Myocyte (in vitro differentiated cells): ENCODE data around the gene NR1H2. TPM values are rescaled to one million over a fixed set of nuclear protein-coding genes. Genes with fewer than 3 reads are reported as not detected.
A peak's percentile ranks its signal among the peaks of the same experiment; 100 is the strongest.

Experiments
- DNase-seq: peaks from one replicate; pipeline ENCODE4 v3.0.0-alpha.2; 2012; ENCODE audit warnings: low read depth
- total RNA-seq: library from RNA; depleted of rRNA; stranded (reverse); fragments of >200 nt; gene quantifications from 2 replicates; pipeline ENCODE4 v1.2.3, GENCODE V29; 2014

NR1H2 gene
- total RNA-seq, 1 donor from 2014 or later, result 70.3 TPM

GRCh38 chr19:50401605-50402450, 25.6 kb downstream of the NR1H2 start:
- DNase-seq, result no peak

- DNase-seq, result no peak
Observed at GRCh38 chr19:50402544-50403301, 26.5 kb downstream of the NR1H2 start.

GRCh38 chr19:50406156-50406820, 30.0 kb downstream of the NR1H2 start:
- DNase-seq, result no peak

DNA sequence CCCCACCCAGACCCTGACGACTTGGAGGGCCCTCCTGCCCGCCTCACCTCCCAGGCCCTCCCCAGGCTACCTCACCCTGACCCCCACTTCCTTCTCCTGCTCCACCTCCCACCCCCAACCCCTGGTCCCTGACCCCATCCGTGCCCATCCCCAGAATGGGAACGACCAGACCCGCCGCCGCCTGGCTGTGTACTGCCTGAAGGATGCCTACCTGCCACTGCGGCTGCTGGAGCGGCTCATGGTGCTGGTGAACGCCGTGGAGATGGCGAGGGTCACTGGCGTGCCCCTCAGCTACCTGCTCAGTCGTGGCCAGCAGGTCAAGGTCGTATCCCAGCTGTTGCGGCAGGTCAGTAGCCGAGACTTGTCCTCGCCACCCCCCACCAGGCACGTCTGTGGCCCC, 30.6 kb downstream of the NR1H2 start:
- no peak for DNase-seq

- no peak for DNase-seq
Observed at GRCh38 chr19:50409347-50409746, 33.1 kb downstream of the NR1H2 start.

GRCh38 chr19:50410109-50410508, 33.9 kb downstream of the NR1H2 start:
- DNase-seq, result no peak

DNA sequence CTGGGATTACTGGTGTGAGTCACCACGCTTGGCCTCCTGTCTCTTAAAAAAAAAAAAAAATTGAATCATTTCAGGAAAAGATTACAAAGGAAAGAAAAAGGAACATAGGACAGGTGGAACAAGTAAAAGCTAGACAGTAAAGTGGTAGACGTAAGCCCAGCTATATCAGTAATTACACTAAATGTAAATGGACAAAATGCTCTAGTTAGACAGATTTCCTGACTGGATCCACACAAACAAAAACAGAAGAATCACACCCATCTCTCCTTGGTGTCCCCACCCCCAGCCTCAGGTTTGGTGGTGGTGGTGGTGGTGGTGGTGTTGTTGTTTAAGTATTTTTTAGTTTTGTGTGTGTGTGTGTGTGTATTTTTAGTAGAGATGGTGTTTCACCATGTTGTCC, 36.2 kb downstream of the NR1H2 start:
- DNase-seq, result no peak

- DNase-seq, result no peak
Observed at GRCh38 chr19:50413096-50413495, 36.8 kb downstream of the NR1H2 start.

DNA sequence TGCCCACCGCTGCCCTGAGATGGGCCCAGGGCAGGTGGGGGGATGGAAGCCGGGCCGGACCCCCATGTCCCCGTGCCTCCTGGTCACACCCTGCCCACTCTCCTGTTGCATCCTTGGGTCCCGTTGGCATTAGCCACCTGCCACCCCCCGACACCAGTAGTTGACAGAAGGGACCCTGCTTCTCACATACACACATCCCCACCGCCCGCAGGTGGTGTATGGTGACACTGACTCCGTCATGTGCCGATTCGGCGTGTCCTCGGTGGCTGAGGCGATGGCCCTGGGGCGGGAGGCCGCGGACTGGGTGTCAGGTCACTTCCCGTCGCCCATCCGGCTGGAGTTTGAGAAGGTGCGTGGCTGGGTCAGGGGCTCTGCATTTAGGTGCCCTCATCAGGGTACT, 37.3 kb downstream of the NR1H2 start:
- DNase-seq, result no peak

DNA sequence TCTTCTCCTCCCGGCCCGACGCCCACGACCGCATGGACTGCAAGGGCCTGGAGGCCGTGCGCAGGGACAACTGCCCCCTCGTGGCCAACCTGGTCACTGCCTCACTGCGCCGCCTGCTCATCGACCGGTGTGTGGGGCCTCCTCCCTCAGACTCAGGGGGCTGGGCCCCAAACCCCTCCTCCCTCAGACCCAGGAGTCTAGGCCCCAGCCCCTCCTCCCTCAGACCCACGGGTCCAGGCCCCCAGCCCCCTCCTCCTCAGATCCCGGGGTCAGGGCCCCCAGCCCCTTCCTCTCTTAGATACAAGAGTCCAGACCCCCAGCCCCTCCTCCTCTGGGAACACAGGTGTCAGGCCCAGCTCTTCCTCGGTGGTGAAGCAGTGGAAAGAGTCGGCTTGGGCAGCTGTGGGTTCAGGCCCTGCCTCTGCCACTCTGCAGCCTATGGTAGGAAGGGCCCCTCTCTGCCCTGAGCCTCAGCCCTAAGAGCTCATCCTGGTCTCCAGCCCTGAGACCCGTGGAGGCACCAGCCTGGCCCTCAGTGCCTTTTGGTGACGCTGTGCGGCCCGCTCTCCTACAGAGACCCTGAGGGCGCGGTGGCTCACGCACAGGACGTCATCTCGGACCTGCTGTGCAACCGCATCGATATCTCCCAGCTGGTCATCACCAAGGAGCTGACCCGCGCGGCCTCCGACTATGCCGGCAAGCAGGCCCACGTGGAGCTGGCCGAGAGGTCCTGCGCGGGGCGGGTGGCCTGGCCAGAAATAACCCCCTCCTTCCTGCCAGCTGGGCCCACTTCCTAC, 38.8 kb downstream of the NR1H2 start:
- no peak for DNase-seq

- no peak for DNase-seq
Observed at GRCh38 chr19:50415661-50416033, 39.4 kb downstream of the NR1H2 start.

DNA sequence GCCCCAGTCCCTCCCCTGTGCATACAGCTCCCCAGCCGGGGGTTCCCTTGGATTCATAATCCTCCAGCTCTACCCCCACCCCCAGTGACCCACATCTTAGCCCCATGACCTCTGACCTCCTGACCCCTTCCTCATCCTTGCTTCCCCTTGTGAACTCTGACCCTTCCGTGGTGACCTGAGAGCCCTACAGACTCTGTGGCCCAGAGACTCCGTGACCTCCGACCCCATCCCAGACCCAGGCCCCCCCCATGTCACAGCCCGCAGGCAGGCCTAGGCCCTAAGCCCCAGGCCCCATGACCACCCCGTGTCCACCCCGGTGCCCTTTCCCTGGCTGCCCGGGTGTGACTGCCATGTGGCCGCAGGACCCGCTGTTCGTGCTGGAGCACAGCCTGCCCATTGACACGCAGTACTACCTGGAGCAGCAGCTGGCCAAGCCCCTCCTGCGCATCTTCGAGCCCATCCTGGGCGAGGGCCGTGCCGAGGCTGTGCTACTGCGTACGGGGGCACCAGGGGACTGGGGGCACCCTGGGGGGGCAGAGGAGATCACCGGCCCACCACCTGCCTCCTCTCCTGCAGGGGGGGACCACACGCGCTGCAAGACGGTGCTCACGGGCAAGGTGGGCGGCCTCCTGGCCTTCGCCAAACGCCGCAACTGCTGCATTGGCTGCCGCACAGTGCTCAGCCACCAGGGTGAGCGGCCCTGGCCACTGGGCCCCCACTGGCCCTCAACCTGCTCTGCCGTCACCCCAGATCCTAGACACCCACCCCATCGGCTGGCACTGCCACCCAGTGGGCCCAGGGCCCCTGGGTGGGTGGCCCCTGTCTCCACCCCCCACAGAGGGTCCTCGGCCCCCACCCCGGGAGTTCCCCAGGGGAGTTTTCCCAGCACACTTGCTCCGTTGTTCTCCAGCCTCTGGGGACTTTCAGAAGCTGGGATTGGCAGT, 40.0 kb downstream of the NR1H2 start:
- no peak for DNase-seq

DNA sequence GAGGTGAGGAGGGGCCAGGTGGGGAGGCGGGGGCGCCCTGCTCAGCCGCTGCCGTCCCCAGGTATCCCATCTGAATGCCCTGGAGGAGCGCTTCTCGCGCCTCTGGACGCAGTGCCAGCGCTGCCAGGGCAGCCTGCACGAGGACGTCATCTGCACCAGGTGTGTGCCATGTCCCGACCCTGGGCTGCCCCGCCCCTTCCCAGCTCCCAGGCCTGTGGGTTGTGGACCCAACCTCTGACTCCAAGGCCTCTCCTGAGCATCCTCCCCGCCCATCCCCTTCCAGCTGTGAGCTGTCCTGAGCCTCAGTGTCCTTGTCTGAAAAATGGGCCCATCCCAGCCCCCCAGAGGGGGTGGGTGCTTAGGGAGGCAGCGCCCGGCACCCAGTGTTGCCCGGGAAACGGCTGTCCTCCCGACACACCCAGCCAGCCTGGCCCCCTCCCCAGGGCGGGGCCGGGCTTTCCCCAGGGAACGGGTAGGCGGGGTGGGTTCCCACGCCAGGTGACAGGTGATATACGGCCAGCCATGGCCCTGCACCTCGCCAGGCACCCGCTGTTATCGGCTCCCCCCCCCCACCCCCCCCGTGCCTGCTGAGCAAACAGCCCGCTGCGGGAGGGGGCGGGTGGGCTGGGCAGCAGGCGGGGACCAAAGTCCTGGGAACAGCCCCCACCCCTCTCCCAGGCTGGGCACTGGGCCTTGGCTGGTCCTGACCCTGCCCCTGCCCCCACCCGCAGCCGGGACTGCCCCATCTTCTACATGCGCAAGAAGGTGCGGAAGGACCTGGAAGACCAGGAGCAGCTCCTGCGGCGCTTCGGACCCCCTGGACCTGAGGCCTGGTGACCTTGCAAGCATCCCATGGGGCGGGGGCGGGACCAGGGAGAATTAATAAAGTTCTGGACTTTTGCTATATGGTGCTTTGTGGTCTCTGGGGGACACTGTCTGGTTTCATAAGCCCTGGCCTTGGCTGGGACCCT, 41.1 kb downstream of the NR1H2 start:
- no peak for DNase-seq

DNA sequence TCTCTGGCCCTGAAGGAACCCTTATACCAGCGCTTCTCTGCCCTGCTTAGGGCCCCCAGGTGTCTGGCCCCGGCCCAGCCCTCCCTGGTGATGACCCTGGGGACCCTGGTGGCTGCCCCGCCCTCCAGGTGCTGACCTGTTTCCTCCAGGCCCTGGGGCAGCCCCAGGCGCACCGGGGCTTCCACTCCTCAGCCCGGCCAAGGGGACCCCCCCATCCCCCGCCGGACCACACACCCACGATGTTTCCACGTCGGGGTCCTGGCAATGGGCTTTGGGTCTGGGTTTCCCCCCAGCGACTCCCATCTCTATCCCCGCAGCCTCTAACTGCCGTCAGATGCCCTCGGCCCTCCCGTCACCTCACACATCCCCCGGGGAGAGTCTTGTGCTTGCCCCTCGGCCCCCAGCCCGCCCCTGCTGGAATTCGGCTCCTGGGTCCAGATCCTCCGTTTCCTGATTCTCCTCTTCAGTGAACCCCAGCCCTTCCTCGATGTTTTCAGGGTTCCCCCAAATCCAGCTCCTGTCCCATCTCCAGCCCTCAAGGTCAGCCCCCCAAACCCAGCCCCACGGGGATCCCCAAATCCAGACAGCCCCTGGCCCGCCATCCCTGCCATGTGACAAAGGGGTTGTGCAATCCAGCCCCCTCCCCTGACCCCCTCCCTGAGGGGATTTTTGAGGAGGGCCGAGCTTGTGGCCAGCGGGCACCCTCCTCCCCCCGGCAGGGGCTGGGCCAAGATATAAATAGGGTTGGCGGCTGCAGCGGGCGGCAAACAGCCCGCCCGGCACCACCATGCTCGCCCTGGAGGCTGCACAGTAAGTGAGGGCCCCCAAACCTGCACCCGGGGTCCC, 42.1 kb downstream of the NR1H2 start, which contains the start of gene SPIB:
Gene SPIB, plus strand, starts transcription at position 763 of the 846 bp plus-strand sequence. Its CDS starts 25 bp downstream, at position 788.
- DNase-seq, result peak; percentile 32

GRCh38 chr19:50419022-50419579, 42.8 kb downstream of the NR1H2 start:
- DNase-seq, result no peak

DNA sequence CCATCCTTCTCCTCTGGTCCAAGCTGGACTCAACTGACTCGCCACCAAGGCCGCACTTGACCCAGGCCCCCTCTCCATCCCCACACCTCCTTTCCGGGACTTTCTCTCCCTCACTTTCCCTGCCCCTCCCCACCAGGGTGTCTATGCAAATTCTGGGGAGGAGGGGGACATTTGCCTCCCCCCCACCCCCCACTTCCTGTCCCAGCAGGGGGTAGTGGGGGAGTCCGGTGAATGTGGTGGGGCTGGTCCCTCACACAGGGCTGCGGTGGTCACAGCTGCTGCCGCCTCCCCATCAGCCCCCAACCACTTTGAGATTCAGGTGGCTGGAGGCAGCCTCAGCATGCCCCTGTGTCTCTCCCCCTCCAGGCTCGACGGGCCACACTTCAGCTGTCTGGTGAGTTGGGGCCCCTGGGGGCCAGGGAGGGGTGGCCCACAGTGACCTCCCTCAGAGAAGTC, 43.4 kb downstream of the NR1H2 start:
- DNase-seq, result no peak

GRCh38 chr19:50420127-50420526, 43.9 kb downstream of the NR1H2 start:
- no peak for DNase-seq
